Natural killer cell (primary cell): ENCODE measurements around the gene DGCR2. TPM values are rescaled to one million over a fixed set of nuclear protein-coding genes. Genes with fewer than 3 reads are reported as not detected.

ENCODE experiments used
- ATAC-seq, 3 donors: fragments of 150-1000 bp in 2 of 3; fragments of 200-7000 bp in 1 of 3; cut with Tn5 transposase; 1 replicate in 1 of 3; 2 replicates in 2 of 3; pipeline ENCODE4 v1.10.0; 2021; ENCODE audit warnings: mild to moderate bottlenecking in 2 of 3, moderate library complexity in 2 of 3
- DNase-seq, 2 donors: peaks; one replicate each; pipeline versions ENCODE4 v3.0.0 to v3.0.0-alpha.2; 2013 to 2021; ENCODE audit warnings: mixed read lengths in 1 of 2
- H3K27ac ChIP-seq: one replicate; pipeline ENCODE4 v1.5.1; 2013; ENCODE audit warnings: mild to moderate bottlenecking, low read length
- H3K27me3 ChIP-seq: one replicate; pipeline ENCODE4 v1.6.1; 2013; ENCODE audit warnings: low read length; ENCODE audit not compliant: control insufficient read depth, insufficient read depth
- H3K36me3 ChIP-seq: one replicate; pipeline ENCODE4 v1.6.1; 2013; ENCODE audit warnings: low read length; ENCODE audit not compliant: control insufficient read depth, insufficient read depth
- H3K4me1 ChIP-seq: one replicate; pipeline ENCODE4 v1.6.1; 2013; ENCODE audit warnings: low read length; ENCODE audit not compliant: control insufficient read depth, insufficient read depth
- H3K4me3 ChIP-seq: one replicate; pipeline ENCODE4 v1.5.1; 2013; ENCODE audit warnings: low read length
- H3K9me3 ChIP-seq: one replicate; pipeline ENCODE4 v1.6.1; 2013; ENCODE audit warnings: low read length; ENCODE audit not compliant: control insufficient read depth, insufficient read depth
- H3K27ac Mint-ChIP-seq, 2 donors: one replicate each; pipeline ENCODE4 v1.8.0; 2022; ENCODE audit warnings: mild to moderate bottlenecking in 2 of 2, mixed read lengths in 2 of 2, moderate library complexity in 1 of 2
- H3K27me3 Mint-ChIP-seq, 2 donors: one replicate each; pipeline ENCODE4 v1.8.0; 2022; ENCODE audit warnings: low read depth in 2 of 2, mixed read lengths in 2 of 2
- H3K36me3 Mint-ChIP-seq: one replicate; pipeline ENCODE4 v1.8.0; 2022; ENCODE audit warnings: mixed read lengths
- H3K4me1 Mint-ChIP-seq, 2 donors: one replicate each; pipeline ENCODE4 v1.8.0; 2022; ENCODE audit warnings: mixed read lengths in 2 of 2
- H3K4me3 Mint-ChIP-seq: one replicate; pipeline ENCODE4 v1.8.0; 2022; ENCODE audit warnings: mild to moderate bottlenecking, moderate library complexity, mixed read lengths
- H3K9me3 Mint-ChIP-seq, 2 donors: one replicate each; pipeline ENCODE4 v1.8.0; 2022; ENCODE audit warnings: mixed read lengths in 2 of 2
- WGBS: methylation state at CpG from one replicate; pipeline ENCODE4 v1.1.7; 2013; ENCODE audit warnings: missing lambda C conversion rate; ENCODE audit not compliant: insufficient coverage; 5-methylcytosine and 5-hydroxymethylcytosine counted together
- intact Hi-C: fragments of 100-400 bp; cut with micrococcal nuclease; formaldehyde crosslinking; loops from one replicate; pipeline ENCODE4 v1.14.2; 2022
- total RNA-seq, 4 donors: library from RNA; stranded (reverse); fragments of 120-200 nt in 1 of 4; gene quantifications; one replicate each; pipeline versions ENCODE4 v1.2.3 to v1.2.4, GENCODE V29; 2013 to 2022
- TF ChIP-seq, protein P1 (sequence below): fragments of 200-600 bp; IDR thresholded peaks from one replicate; pipeline ENCODE4 v1.8.0; 2022; ENCODE audit warnings: antibody characterized with exemption

Gene DGCR2
- total RNA-seq, 3 donors from 2014 or later (not counting 1 experiment from before 2014, with no cell fraction given), result 27.5 to 44.1 (median 41.3) TPM

DNA sequence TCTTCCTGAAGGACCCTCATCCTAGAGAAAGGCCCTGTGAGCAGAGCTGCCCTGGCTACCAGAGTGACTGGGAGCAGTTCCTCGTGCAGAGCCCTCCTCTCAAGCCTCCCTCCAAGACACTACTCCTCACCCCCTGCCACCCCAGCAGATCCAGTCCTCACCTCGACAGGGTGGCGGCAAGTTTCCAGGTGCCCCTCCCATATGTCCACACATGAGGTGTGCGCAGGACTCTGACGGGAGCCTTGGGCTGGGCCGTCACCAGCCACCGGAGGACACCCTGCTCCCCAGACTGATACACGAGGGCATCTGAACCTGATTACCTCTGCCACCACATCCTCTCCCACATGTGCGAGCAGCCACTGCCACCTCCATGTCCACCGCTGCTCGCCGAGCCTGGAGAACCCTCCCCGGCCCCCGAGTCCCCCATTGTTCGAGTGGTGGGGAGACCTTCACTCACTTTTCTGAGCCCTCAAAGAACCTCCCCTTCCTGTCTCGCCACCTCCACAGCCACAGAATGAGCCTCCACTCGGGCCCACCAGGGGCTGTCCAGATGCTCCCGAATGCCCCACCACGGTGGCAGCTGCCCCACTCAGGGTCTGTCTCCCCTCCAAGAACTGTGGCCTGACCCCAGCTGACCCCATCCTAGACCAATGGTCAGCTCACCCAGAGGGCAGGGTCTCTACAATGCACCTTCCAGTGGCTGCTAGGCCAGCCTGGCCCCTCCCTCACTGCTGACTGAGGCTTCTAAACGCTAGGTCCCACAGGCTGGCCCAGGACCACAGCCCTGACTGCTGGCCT is 62.5 kb downstream of the DGCR2 start:
- Mint-ChIP-seq H3K4me1 (peaks cover 0 to 17% of the 10 kb centered on the region in 2 donors), H3K36me3 (no peaks in the 10 kb centered on the region), H3K27ac (peak overlapping the region in 1 of 2 donors; percentile 34)

DNA sequence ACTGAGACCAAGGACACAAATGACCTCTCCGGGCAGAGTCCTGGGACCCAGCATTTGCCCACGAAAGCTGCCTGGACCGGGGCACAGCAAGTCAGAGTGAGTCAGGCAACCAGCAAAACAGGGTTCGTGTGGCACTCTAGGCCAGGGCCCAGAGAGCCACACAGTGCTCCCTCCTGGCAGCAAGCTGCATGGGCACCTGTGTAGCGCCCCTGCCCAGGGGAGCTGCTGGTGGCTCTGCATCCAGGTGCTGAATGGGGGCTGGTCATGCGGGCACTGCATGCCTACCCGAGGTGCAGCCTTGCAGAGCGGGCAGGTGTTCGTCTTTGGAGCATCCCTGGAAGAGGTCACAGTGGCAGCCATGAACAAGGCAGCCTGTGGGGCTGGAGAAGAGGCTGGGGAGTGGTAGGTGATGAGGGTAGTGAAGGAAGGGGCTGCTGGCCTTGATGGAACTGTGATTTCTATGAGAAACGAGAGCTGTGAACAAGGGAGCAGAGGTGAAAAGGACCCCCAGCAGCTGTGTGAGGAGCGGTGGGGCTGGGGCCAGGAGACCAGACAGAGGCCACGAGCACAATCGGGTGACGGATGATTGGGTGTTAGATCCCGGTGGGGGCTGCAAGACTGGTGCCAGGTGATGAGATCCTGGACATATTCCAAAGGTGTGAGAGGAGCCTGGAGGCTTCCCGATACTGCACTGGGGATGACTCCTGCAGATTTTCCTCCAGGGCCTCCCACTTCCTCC is 63.3 kb downstream of the DGCR2 start:
- ATAC-seq (no peak), DNase-seq (no peak)
- peaks cover 4% of the 10 kb centered on the region for H3K36me3 Mint-ChIP-seq
- Histone ChIP-seq H3K36me3 (peaks cover 65% of the 10 kb centered on the region), H3K27ac (no peak overlapping the region), H3K4me1 (no peaks in the 10 kb centered on the region), H3K27me3 (no peaks in the 10 kb centered on the region), H3K9me3 (no peaks in the 10 kb centered on the region), H3K4me3 (no peak overlapping the region)
- intact Hi-C loops, result no loop called here
- H3K27ac Mint-ChIP-seq, result peak overlapping the region; percentile 34 to 64
- no peak overlapping the region for H3K4me3 Mint-ChIP-seq
- H3K4me1 Mint-ChIP-seq, result peaks cover 7 to 20% of the 10 kb centered on the region in 2 donors
- 97% methylated on average over 16 of the region's 16 CpGs for WGBS
- TF ChIP-seq, protein P1, sequence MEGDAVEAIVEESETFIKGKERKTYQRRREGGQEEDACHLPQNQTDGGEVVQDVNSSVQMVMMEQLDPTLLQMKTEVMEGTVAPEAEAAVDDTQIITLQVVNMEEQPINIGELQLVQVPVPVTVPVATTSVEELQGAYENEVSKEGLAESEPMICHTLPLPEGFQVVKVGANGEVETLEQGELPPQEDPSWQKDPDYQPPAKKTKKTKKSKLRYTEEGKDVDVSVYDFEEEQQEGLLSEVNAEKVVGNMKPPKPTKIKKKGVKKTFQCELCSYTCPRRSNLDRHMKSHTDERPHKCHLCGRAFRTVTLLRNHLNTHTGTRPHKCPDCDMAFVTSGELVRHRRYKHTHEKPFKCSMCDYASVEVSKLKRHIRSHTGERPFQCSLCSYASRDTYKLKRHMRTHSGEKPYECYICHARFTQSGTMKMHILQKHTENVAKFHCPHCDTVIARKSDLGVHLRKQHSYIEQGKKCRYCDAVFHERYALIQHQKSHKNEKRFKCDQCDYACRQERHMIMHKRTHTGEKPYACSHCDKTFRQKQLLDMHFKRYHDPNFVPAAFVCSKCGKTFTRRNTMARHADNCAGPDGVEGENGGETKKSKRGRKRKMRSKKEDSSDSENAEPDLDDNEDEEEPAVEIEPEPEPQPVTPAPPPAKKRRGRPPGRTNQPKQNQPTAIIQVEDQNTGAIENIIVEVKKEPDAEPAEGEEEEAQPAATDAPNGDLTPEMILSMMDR, result no peak
- no peaks in the 10 kb centered on the region for H3K9me3 Mint-ChIP-seq
- H3K27me3 Mint-ChIP-seq, result no peaks in the 10 kb centered on the region

More for the DNA sequence above, 62.5 kb downstream of the DGCR2 start:
- DNase-seq, result no peak
- H3K9me3 Mint-ChIP-seq, result no peaks in the 10 kb centered on the region
- TF ChIP-seq, protein P1, result no peak
- H3K27me3 Mint-ChIP-seq, result no peaks in the 10 kb centered on the region
- ATAC-seq, result no peak
- Histone ChIP-seq H3K9me3 (no peaks in the 10 kb centered on the region), H3K27ac (no peak overlapping the region), H3K27me3 (no peaks in the 10 kb centered on the region), H3K4me3 (no peak overlapping the region), H3K4me1 (no peaks in the 10 kb centered on the region), H3K36me3 (peaks cover 69% of the 10 kb centered on the region)
- intact Hi-C loops, result no loop called here
- no peak overlapping the region for H3K4me3 Mint-ChIP-seq
- WGBS, result 94% methylated on average over 20 of the region's 20 CpGs

DNA sequence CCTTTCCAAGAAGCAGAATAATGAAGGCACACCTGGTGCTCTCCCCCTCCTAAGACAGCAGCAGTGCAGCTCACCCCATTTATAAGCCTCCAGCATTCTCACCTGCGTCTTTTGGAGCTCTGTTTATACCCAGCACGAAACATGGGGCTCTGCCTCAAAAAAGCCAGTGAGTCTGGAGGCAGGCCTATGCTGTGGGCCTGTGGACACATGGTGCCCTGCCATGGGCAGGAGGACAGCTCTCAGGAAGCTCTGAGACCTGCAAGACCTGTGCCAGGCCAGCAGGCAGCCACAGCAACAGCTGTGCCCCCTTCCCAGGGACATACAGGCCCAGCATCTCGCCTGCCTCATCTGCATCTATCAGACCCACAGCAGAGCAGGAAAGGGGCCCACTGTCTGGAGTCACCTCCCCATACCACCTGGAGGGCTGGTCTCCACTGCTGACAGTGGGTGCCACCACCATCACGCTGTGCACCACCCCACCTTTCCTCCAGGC is 64.2 kb downstream of the DGCR2 start:
- H3K27me3 ChIP-seq, result no peaks in the 10 kb centered on the region
- H3K27ac ChIP-seq, result no peak overlapping the region
- intact Hi-C loops, result no loop called here
- no peaks in the 10 kb centered on the region for H3K9me3 ChIP-seq
- ATAC-seq (no peak), DNase-seq (no peak)
- no peak overlapping the region for H3K4me3 ChIP-seq
- H3K4me1 Mint-ChIP-seq, result peaks cover 14 to 29% of the 10 kb centered on the region in 2 donors
- peaks cover 65% of the 10 kb centered on the region for H3K36me3 ChIP-seq
- H3K36me3 Mint-ChIP-seq, result peaks cover 9% of the 10 kb centered on the region
- no peak overlapping the region for H3K4me3 Mint-ChIP-seq
- peak overlapping the region; percentile 34 to 64 for H3K27ac Mint-ChIP-seq
- no peaks in the 10 kb centered on the region for H3K4me1 ChIP-seq
- no peaks in the 10 kb centered on the region for H3K9me3 Mint-ChIP-seq
- TF ChIP-seq, protein P1, result no peak
- 96% methylated on average over 4 of the region's 4 CpGs for WGBS
- no peaks in the 10 kb centered on the region for H3K27me3 Mint-ChIP-seq
